Astrocyte of the spinal cord (primary cell): ENCODE results near the gene HIPK2.

Experiments used
- DNase-seq: peaks from one replicate; pipeline ENCODE4 v3.0.0; 2011; ENCODE audit warnings: low read depth, low spot score
- H3K4me3 ChIP-seq: 2 replicates; pipeline ENCODE4 v1.5.1; 2011; ENCODE audit warnings: low read depth, mild to moderate bottlenecking, low read length, moderate library complexity
- in situ Hi-C: cut with HindIII; loops from 2 replicates; pipeline ENCODE4 v1.10.0; 2017; ENCODE audit warnings: low sequenced_read_pairs
- TF ChIP-seq, protein P1 (sequence below): IDR thresholded peaks from 2 replicates; pipeline ENCODE4 v1.5.1; 2012; ENCODE audit warnings: low read depth, mild to moderate bottlenecking, low read length, inconsistent platforms

Gene HIPK2

DNA sequence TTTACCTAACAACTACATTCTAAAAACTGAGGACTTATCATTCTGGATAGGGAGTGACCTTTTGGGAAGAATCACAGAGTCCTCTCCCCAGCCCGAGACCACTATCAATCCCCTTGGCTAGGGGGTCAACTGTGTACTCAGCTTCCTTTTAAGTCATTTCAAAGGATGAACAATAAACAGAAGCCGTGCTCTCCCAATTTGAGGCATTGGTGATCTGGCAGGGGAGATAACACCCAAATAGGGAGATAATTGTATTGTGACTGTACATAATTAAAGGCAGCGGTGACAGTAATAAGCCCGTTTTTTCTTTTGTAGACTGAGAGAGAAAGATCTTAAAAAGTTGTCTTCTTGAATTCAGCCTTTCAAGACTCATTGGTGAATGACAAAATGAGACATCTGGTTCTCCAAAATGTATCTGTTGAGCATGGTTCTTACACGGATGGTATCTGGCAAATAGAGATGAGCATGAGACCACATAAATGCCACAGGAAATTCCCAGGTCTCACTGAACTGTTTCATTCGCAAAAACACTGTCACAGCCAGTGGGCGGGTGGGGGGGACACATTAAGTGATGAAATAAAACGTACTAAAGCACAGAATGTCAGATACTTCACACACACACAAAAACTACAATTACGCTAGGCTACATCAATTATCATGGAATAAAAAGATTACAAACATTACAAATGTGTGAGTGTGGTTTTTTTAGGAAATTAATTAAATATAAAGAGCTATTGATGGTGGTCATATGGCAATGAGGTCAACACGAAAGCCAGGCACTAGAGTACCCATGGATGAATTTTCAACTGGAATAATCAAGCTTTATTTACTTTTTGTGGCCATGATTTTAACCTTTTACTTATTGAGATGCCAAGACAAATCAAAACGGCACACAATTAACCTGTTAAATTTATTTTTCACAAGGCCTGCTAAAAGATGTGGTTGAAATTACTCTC, 108.4 kb downstream of the HIPK2 start:
- DNase-seq = no peak
- TF ChIP-seq, protein P1, sequence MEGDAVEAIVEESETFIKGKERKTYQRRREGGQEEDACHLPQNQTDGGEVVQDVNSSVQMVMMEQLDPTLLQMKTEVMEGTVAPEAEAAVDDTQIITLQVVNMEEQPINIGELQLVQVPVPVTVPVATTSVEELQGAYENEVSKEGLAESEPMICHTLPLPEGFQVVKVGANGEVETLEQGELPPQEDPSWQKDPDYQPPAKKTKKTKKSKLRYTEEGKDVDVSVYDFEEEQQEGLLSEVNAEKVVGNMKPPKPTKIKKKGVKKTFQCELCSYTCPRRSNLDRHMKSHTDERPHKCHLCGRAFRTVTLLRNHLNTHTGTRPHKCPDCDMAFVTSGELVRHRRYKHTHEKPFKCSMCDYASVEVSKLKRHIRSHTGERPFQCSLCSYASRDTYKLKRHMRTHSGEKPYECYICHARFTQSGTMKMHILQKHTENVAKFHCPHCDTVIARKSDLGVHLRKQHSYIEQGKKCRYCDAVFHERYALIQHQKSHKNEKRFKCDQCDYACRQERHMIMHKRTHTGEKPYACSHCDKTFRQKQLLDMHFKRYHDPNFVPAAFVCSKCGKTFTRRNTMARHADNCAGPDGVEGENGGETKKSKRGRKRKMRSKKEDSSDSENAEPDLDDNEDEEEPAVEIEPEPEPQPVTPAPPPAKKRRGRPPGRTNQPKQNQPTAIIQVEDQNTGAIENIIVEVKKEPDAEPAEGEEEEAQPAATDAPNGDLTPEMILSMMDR = no peak

DNA sequence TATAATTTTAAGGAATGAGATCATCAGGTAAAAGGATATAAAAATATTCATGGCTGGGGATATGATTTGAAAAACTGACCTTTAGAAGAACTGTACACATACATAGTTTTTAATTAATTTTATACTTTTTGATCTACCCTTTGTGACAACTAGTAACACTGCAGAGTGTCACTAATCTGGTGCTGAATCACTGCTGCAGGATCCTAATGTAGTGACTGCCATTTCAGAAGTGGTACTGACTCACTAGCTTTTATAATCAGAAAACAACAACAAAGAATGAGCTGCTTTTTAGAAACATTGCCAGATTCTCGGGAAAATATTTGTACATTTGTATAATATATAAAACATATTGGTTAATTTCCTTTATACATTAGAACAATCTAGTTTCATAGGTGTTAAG, 110.4 kb downstream of the HIPK2 start:
- DNase-seq = no peak
- TF ChIP-seq, protein P1 = no peak
- no peak overlapping the region for H3K4me3 ChIP-seq
- in situ Hi-C loops = no loop called here

More for the DNA sequence above, 108.4 kb downstream of the HIPK2 start:
- no peak overlapping the region for H3K4me3 ChIP-seq
- in situ Hi-C loops = no loop called here

DNA sequence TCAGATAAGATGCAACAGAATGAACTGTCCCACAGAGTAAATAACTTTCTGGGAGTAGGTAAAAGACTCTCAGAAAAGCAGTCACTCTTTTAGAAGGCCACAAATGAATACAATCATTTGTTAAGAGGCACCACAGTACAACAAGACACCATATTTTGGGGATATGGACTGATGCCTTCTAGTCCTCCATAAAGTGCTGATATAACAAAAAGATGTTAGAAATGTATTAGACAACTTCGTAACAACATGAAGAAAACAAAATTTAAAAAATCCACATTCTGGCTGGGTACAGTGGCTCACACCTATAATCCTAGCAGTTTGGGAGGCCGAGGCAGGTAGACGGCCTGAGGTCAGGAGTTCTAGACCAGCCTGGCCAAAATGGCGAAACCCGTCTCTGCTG, 111.3 kb downstream of the HIPK2 start:
- TF ChIP-seq, protein P1 = no peak
- no peak for DNase-seq
- H3K4me3 ChIP-seq = no peak overlapping the region
- in situ Hi-C loops = no loop called here

DNA sequence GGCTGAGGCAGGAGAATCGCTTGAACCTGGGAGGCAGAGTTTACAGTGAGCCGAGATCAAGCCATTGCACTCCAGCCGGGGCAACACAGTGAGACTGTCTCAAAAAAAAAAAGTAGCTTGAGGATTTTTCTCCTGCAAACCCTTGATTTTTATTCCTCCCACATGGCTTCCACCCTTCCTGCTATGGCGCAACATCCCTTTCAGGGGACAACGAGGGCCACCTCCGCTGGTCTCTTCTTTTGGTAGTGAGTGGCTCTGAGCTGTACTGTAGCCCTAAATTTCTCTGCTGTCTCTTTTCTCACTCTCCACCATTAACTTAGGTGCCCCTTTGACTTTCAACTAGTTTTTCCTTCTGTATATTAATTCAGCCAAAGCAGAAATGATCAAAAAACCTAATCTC, 113.4 kb downstream of the HIPK2 start:
- no peak overlapping the region for H3K4me3 ChIP-seq
- TF ChIP-seq, protein P1 = no peak
- in situ Hi-C loops = no loop called here
- DNase-seq = no peak

DNA sequence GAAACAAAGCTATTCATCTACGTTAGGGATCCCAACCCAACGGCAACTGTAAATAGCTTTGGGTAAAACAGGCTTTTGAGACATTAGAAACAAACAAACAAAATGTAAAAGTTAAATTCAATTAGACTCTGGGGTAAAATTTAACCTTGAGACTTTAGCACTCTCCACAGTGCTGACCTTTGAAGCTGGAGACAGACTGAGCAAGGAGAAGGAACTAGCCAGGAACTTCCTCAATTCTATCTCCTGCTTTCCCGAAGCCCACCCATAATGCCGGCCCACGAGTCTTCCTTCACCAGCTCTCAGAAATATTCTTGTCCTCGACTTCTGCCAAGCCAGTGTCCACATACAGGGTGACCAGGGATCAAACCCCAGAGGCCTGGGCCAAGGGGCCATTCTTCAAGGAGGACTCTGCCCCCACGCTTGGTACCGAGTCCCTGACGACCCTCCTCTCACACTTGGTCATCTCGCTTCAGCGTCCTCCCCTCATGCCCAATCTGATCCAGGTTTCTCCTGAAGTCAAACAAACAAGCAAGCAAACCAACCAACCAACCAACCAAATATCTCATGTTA, 114.1 kb downstream of the HIPK2 start:
- H3K4me3 ChIP-seq = no peak overlapping the region
- in situ Hi-C loops = no loop called here
- TF ChIP-seq, protein P1 = no peak
- no peak for DNase-seq

DNA sequence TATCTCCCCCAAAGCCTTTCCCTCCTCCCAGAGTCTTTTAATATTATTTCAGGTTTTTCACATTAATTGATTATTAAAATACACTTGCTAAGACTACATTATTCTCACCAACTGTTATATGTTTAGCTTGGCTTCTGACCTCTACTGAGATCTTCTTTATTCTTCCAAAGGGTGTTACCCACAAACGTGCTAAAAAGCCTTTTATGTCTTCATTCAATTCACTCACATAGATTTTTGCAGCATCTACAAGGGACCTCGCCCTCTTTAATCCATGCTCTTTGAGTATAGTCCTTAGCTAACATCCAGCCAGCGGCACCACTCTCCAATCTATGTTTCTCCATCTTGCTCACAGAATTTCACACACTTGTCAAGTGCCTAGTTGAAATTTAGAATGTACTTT, 115.9 kb downstream of the HIPK2 start:
- DNase-seq = no peak
- H3K4me3 ChIP-seq = no peak overlapping the region
- TF ChIP-seq, protein P1 = no peak
- in situ Hi-C loops = no loop called here
